ENCODE results near the gene KMT2B.
A peak's percentile ranks its signal among the peaks of the same experiment; 100 is the strongest.
"Not testable (repeated sequence)": the region's sequence is repeated elsewhere in the genome, so short reads cannot be mapped to it uniquely, and the experiment has no call there.

The KMT2B gene

GRCh38 chr19:35717665-35718344, at the start of gene KMT2B:
Gene KMT2B, plus strand, starts transcription at chr19:35718003. Its CDS starts 16 bp downstream, at chr19:35718019.
- DNase-seq, result peak; percentile 58

GRCh38 chr19:35669566-35669965, 48.2 kb upstream of the KMT2B start:
- no peak for DNase-seq

- no peak for DNase-seq
Observed at GRCh38 chr19:35669974-35670373, 47.8 kb upstream of the KMT2B start.

- DNase-seq, result no peak
Observed at GRCh38 chr19:35670686-35671085, 47.1 kb upstream of the KMT2B start.

GRCh38 chr19:35671818-35672217, 46.0 kb upstream of the KMT2B start:
- DNase-seq, result no peak

GRCh38 chr19:35673121-35673804, 44.5 kb upstream of the KMT2B start:
- peak; percentile 34 for DNase-seq

GRCh38 chr19:35675589-35676140, 42.1 kb upstream of the KMT2B start:
- DNase-seq, result no peak

- DNase-seq, result no peak
Observed at GRCh38 chr19:35689836-35690235, 28.0 kb upstream of the KMT2B start.

- not testable (repeated sequence) for DNase-seq
Observed at GRCh38 chr19:35691106-35691505, 26.7 kb upstream of the KMT2B start.

- no peak for DNase-seq
Observed at GRCh38 chr19:35692010-35692409, 25.8 kb upstream of the KMT2B start.

GRCh38 chr19:35693422-35693821, 24.4 kb upstream of the KMT2B start:
- DNase-seq, result no peak

- peak; percentile 88 for DNase-seq
Observed at GRCh38 chr19:35693835-35694599, 23.8 kb upstream of the KMT2B start.

GRCh38 chr19:35695895-35696422, 21.8 kb upstream of the KMT2B start:
- no peak for DNase-seq

GRCh38 chr19:35696835-35697234, 21.0 kb upstream of the KMT2B start:
- DNase-seq, result no peak

GRCh38 chr19:35702223-35703012, 15.4 kb upstream of the KMT2B start:
- DNase-seq, result peak; percentile 88

GRCh38 chr19:35703343-35703742, 14.5 kb upstream of the KMT2B start:
- no peak for DNase-seq

- DNase-seq, result no peak
Observed at GRCh38 chr19:35704218-35704617, 13.6 kb upstream of the KMT2B start, which contains the start of gene ZBTB32. Gene ZBTB32, plus strand, starts transcription at chr19:35704558. Its CDS starts 10,069 bp downstream, at chr19:35714627.

GRCh38 chr19:35708391-35708790, 9.4 kb upstream of the KMT2B start:
- no peak for DNase-seq

- DNase-seq, result peak; percentile 45
Observed at GRCh38 chr19:35710784-35711723, 6.7 kb upstream of the KMT2B start.

GRCh38 chr19:35712567-35713505, 5.0 kb upstream of the KMT2B start:
- peak; percentile 59 for DNase-seq

Data from activated T-cell treated with anti-CD3 and anti-CD28 coated beads, Interleukin-2, amount 50 U/mL, for 1 hour (primary cell).